ENCODE measurements around the gene CAPZA2. TPM values are rescaled to one million over a fixed set of nuclear protein-coding genes. Genes with fewer than 3 reads are reported as not detected.
"Not testable (repeated sequence)": the region's sequence is repeated elsewhere in the genome, so short reads cannot be mapped to it uniquely, and the experiment has no call there.

Gene CAPZA2
- total RNA-seq, 4 donors from 2014 or later = 115 to 152 (median 125) TPM

GRCh38 chr7:116969371-116969902 lies 107.0 kb downstream of the CAPZA2 start:
- ATAC-seq (ENCODE audit: low FRiP score) (no peak), DNase-seq (ENCODE audit: low spot score) (no peak)
- TF ChIP-seq, protein P1, sequence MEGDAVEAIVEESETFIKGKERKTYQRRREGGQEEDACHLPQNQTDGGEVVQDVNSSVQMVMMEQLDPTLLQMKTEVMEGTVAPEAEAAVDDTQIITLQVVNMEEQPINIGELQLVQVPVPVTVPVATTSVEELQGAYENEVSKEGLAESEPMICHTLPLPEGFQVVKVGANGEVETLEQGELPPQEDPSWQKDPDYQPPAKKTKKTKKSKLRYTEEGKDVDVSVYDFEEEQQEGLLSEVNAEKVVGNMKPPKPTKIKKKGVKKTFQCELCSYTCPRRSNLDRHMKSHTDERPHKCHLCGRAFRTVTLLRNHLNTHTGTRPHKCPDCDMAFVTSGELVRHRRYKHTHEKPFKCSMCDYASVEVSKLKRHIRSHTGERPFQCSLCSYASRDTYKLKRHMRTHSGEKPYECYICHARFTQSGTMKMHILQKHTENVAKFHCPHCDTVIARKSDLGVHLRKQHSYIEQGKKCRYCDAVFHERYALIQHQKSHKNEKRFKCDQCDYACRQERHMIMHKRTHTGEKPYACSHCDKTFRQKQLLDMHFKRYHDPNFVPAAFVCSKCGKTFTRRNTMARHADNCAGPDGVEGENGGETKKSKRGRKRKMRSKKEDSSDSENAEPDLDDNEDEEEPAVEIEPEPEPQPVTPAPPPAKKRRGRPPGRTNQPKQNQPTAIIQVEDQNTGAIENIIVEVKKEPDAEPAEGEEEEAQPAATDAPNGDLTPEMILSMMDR (IDR thresholded peaks at IDR 0.05) = no peak

DNA sequence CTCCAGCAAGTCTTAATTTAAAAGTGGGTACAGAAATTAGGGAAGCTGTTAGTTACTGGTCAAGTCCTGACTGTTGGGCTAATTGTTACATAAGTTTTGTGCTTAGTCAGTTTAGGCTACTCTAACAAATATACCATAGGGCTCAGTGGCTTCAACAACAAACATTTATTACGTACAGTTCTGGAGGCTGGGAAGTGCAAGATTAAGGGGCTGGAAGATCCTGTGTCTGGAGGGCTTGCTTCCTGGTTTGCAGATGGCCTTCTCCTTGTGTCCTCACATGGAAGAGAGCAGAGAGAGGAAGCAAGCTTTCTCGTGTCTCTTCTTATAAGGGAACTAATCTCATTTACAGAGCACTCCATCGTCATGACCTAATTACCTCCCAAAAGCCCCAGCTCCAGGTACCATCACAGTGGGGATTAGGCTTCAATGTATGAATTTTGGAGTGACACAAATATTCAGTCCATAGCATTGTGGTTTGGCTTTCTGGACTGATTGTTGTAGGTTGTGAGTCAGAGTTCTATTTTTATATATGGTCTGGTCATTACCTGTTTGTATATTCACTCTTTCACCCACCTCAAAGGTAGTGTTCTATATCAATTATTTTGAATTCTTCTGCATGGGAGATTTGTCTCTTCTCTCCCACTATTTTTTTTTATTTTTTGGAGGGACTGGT lies 108.0 kb downstream of the CAPZA2 start:
- TF ChIP-seq, protein P1 (IDR thresholded peaks at IDR 0.05) = no peak
- ATAC-seq (ENCODE audit: low FRiP score) (no peak), DNase-seq (ENCODE audit: low spot score) (no peak)

- not testable (repeated sequence) for DNase-seq (ENCODE audit: low spot score); ATAC-seq (ENCODE audit: low FRiP score)
Observed at GRCh38 chr7:116971153-116971552, 108.8 kb downstream of the CAPZA2 start.

Small RNA genes lying within 50 kb of the gene (small RNA-seq; reads per million reads assigned to genes)
- not detected for gene RF00019
- gene RF02179 = not detected
- not detected for gene RF02180
- gene RF02188 = not detected
- gene RNA5SP239 = not detected

Other genes starting within 250 kb of the CAPZA2 start
- 10 to 100 TPM; 24.9 to 92.4 (median 54.4) TPM for gene MET, start 190.4 kb upstream of the CAPZA2 start, total RNA-seq
- gene ST7, start 90.9 kb downstream of the CAPZA2 start, total RNA-seq = 10 to 100 TPM; 23.7 to 29.5 (median 25.5) TPM